ENCODE data around the gene NAT14.

The NAT14 gene

GRCh38 chr19:55472463-55472862, 12.5 kb upstream of the NAT14 start:
- no peak for DNase-seq

DNA sequence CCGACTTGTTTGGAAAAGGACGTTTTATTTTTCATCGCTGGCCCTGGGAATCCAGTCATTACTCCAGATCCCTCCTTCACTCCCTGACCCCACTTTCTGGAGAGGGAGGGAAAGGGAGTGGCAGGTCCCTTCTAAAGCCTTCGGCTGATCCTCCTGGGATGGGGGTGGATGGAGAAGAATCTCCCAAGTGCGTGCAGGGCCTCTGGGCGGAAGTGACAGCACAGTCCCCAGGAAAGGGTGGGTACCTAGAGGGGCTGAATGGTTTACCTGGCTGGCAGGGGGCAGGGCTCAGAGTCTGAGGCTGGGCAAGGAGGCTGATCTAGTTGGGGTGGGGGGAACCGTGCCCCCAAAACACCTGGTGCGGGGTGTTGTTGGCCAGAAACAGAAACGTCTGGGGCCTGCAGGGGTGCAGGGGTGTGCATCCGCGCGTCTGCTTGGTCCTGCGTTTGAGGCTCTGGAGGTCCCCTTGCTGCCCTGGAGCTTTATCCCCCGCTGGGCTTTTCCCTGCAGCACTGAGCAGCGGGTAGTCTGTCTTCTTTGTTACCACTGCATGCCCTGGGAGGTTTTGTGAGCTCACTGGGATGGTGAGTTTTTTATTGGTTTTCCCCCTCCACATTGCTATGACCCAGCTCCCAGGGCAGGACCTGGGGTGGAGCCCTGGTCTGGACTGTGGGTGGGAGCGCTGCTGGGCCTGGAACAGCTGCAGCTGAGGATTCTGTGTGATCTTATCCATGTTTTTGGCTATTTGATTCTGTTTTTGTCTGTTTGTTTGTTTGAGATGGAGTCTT, 11.6 kb upstream of the NAT14 start:
- no peak for DNase-seq

DNA sequence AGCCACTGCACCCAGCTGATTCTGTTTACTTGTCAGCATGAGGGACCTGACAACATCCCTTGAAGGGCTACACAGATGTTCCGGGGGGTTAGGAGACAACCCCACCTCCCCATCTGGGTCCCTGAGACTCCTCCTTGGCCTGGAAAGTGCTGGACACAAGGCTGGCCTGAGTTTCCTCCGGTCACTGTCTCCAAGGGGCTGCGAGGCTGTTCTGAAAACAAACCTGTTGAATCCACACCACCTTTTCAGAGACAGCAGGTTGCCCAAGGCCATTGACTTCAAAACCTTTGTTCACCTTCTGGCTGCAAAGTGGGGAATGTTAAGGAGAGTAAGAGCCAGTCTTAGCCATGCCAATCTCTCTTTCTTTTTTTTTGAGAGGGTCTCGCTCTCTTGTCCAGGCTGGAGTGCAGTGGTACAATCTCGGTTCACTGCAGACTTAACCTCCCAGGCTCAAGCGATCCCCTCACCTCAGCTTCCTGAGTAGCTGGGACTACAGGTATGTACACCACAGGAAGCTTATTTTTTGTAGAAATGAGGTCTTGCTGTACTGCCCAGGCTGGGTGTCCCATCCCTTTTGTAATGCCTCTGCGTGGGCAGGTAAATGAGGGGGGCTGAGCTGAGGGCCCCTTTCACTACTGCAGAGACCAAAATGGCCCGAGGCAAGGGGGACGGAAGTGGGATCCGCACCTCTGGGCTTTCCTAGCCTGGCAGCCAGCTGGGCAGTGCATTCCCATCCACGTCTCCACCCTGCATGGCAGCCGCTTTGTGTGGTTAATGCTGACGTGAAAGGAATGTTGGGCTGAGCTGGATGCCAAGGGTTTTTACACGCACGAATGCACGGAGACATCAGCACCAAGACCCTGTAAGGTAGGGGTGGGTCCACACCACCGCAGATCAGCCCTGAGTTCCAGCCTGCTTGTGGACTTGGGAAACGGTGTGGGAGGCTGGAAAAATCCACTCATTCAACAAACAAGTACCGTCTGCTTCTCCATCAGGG, 10.4 kb upstream of the NAT14 start:
- DNase-seq, result no peak

DNA sequence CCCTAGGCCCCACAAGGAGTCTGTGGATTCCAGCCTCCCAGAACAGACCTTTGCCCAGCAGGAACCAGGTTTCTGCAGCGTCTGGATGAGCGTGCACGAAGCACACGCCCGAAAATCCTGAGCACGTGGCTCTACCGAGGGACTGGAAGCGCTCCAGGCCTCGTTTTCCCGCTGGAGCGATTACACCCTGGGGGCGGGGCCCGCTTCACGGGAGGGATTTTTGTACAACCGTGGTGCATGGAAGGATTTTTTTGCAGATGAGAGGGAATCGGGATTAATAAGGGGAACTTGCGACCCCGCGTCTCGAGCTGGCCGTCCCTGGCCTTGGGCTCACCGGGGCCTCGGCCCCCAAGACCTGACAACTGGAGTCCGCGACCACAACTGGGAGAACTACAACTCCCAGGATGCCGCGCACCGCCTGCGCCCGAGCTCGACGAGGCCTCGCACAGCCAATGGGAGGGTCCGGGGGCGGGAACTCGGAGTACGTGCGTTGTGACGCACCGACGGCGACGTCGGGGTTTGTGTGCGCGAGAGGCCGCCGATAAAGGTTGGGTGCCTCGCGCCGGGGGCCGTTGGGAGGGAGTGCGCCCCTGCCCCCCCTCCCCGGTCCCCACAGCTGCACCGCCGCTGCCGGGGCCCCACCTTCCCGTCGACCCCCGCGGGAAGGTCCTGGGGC, 8.8 kb upstream of the NAT14 start, which contains the start of gene ZNF628:
ZNF628 (plus strand) TSS at position 518 of the 676 bp plus-strand sequence. CDS start 3,294 bp downstream, outside the sequence.
- peak; percentile 87 for DNase-seq

GRCh38 chr19:55477905-55478304, 7.1 kb upstream of the NAT14 start:
- no peak for DNase-seq

DNA sequence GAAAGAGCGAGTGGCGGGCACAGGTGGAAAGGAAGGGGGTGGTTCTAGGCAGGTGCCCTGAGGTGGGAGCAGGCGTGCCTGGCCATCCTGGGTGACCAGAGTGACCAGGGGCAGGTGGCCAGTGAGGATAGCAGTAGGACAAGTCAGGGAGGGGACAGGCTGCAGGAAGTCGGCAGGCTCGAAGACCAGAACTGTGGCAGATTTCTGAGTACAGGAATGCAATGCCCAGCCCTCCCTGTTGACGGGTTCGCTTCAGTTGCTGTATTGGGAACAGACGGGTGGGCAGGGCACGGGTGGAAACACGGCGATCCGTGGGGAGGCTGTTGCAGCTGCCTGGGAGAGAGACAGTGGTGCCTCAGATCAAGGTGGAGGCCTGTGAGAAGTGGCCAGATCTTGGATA, 6.6 kb upstream of the NAT14 start:
- DNase-seq, result no peak

GRCh38 chr19:55479045-55479444, 5.9 kb upstream of the NAT14 start:
- DNase-seq, result no peak

- DNase-seq, result no peak
Measured at GRCh38 chr19:55479451-55480230, 5.3 kb upstream of the NAT14 start.

DNA sequence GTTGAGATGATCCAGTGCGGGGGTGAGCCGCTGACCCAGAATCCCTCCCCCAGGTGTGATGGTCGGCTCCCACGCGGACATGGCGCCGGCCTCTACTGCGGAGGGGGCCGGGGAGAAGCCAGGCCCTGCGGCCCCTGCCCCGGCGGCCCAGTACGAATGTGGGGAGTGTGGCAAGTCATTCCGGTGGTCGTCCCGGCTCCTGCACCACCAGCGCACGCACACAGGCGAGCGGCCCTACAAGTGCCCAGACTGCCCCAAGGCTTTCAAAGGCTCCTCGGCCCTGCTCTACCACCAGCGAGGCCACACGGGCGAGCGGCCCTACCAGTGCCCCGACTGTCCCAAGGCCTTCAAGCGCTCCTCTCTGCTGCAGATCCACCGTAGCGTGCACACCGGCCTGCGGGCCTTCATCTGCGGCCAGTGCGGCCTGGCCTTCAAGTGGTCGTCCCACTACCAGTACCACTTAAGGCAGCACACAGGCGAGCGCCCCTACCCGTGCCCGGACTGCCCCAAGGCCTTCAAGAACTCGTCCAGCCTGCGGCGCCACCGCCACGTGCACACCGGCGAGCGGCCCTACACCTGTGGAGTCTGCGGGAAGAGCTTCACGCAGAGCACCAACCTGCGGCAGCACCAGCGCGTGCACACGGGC, 3.7 kb upstream of the NAT14 start:
- no peak for DNase-seq

DNA sequence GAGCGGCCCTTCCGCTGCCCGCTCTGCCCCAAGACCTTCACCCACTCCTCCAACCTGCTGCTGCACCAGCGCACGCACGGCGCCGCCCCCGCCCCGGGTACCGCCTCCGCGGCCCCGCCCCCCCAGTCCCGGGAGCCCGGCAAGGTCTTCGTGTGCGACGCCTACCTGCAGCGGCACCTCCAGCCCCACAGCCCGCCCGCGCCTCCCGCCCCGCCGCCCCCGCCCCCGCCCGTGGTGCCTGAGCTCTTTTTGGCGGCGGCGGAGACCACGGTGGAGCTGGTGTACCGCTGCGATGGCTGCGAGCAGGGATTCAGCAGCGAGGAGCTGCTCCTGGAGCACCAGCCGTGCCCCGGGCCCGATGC, 3.2 kb upstream of the NAT14 start:
- no peak for DNase-seq

GRCh38 chr19:55482156-55482961, 2.6 kb upstream of the NAT14 start:
- DNase-seq, result no peak

DNA sequence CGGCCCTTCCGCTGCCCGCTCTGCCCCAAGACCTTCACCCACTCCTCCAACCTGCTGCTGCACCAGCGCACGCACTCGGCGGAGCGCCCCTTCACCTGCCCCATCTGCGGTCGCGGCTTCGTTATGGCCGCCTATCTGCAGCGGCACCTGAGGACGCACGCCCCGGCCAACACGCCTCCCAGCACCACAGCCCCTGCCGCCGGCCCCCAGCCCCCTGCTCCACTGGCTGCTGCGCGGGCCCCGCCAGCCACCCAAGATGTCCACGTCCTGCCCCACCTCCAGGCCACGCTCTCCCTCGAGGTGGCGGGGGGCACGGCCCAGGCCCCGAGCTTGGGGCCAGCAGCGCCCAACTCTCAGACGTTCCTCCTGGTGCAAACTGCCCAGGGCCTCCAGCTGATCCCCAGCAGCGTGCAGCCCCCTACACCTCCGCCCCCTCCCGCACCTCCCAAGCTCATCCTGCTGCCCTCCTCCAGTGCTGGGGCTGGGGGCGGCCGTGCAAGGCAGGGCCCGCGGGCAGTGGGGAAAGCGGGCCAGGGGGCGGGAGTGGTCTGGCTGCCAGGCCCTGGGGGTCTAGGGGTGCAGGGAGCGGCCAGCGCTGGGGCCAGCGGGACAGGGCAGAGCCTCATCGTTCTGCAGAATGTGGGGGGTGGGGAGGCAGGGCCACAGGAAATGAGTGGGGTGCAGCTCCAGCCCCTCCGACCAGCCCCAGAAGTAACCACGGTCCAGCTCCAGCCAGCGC, 1.9 kb upstream of the NAT14 start:
- DNase-seq, result no peak

GRCh38 chr19:55483706-55484592, 1.0 kb upstream of the NAT14 start:
- no peak for DNase-seq

DNA sequence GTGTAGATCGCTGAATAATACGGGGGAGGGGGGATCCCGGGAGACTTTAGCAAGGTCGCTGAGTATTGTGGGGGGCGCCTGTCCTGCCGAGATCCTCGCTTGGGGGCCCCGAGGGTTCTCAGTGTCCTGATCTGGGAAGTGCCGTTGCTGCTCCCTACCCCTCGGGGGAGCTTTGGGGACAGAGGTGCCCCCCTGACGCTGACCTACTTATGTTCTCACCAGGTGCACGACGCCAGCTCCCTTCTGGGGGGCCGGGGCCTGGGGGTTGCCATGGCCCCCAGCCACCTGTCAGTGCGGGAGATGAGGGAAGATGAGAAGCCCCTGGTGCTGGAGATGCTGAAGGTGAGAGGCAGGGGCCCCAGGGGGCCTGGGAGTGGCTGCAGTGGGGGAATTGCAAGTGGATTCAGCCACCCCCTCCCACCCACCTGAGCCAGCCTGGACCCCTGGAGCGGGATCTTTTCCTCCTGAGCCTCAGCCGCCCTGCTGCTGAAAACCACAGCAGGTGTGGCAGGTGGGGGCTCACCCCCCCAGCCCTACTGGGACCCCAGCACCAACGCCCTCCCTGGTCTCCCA, 537 bp downstream of the NAT14 start:
- DNase-seq, result no peak

DNA sequence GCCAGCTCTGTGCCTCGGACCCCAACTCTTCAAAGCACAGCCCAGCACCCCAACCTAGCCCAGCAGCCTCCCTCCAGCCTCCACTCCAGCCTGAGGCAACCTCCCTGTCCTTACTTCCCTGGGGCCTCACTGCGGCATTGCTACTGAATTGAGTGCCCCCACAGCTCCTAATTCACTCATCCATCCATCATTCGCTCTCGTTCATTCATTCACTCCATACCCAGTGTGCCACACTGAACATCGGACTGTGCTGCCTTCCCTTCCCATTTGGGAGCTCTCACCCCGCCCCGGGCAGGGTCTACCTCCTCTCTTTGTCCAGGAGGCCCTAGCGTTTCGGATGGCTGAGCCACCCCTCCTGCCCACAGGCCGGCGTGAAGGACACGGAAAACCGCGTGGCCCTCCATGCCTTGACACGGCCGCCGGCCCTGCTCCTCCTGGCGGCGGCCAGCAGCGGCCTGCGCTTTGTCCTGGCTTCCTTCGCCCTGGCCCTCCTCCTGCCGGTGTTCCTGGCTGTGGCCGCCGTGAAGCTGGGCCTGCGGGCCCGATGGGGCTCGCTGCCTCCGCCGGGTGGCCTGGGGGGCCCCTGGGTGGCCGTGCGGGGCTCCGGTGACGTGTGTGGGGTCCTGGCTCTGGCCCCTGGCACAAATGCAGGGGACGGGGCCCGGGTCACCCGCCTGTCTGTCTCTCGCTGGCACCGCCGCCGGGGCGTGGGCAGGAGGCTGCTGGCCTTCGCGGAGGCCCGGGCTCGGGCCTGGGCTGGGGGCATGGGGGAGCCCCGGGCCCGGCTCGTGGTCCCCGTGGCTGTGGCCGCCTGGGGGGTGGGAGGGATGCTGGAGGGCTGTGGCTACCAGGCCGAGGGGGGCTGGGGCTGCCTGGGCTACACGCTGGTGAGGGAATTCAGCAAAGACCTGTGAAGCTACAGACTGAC, 1.3 kb downstream of the NAT14 start:
- no peak for DNase-seq

DNA sequence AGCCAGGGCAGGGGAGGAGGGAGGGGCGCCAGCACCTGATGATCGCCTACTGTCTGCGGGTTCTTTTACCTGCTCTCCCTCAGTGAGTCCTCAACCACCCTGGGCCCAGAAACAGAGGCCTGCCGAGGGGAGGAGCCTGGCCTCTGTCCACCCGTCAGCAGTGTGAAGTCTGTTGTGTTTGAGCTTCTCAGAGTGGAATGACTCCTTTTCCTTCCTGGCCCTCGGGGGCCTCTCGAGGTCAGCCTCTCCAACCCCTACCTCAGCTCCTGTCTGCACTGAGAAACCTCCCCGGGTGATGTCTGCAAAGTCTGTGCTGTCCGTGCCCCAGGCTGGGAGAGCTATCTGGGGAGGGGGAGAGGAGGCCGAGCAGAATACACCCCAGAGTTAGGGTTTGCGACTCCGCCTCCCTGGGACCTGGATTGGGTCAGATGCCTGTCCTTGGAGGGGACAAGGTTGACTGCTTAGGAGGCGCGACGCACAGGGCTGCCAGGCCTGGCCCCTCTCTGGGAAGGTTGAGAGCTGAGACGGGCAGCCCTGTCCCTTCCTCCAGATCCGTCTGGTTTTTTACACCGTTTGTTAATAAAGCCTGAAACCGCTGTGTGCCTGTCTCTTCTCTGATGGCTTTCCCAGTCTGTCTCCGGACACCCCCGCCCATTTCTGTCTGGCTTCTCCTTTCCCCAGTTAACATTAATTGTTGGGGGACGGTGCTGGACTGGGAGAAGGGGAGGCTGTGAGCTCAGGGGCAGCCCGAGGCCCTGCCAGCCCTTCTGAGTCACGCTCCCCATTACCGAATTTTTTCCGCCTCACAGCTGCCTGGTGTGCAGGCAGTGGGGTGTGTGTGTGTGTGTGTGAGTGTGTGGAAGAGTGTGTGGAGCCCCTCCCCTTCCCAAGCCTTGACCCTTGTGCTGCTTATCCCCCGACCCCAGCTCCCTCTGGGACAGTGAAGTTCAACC, 2.3 kb downstream of the NAT14 start:
- no peak for DNase-seq

Data from NCI-H510A treated with DMSO at 0.1 percent for 48 hours (cell line).